ENCODE measurements around the gene RANBP3.
"Not testable (repeated sequence)": the region's sequence is repeated elsewhere in the genome, so short reads cannot be mapped to it uniquely, and the experiment has no call there.

The RANBP3 gene

DNA sequence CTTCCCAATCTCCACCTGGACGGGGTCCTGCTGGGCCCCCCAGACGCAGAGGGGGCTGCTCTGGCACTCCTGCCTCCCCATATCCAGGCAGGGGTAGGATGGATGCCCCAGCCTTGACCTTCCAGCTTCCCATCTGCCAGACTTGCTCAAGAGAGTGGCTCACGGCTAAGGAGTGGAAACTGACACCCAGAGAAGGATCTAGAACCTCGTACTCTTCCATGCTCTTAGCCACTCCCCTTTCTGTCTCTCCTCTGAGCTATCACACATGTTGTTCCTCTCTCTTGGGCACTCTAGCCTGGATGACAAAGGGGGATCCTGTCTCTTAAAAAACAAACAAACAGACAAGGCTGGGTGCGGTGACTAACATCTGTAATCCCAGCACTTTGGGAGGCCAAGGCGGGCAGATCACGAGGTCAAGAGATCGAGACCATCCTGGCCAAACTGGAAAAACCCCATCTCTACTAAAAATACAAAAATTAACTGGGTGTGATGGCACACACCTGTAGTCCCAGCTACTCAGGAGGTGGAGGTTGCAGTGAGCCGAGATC lies 95.4 kb downstream of the RANBP3 start:
- no peak for DNase-seq (ENCODE audit: low read depth)

DNA sequence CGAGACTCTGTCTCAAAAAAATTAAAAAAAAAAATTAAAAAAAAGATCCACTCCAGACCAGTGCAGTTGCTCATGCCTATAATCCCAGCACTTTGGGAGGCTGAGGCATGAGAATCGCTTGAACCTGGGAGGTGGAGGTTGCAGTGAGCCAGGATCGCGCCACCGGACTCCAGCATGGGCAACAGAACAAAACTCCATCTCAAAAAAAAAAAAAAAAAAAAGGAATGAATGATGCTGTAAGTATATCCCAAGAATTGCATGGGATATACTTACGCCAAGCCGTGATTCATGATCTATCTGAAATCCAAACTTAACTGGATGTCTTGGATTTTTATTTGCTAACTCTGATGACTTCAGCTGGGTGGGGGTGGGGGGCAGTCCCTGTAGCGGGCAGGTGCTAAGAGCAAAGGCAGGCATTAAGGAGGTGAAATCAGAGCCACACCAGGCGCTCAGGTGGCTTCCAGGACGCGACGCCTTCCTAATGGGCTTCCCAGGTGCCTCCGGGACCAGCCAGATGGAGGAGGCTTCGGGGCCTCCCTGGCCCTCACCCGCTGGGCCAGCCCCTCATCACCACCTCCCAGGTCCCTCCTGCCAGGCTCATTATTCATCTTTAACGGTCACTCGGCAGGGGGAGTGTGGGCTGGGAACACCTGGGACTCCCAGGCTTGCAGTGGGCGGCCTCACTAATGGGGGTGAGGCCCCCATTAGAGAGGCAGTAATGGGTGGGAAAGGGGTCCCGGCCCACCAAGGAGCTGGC lies 96.2 kb downstream of the RANBP3 start:
- DNase-seq (ENCODE audit: low read depth) = no peak

DNA sequence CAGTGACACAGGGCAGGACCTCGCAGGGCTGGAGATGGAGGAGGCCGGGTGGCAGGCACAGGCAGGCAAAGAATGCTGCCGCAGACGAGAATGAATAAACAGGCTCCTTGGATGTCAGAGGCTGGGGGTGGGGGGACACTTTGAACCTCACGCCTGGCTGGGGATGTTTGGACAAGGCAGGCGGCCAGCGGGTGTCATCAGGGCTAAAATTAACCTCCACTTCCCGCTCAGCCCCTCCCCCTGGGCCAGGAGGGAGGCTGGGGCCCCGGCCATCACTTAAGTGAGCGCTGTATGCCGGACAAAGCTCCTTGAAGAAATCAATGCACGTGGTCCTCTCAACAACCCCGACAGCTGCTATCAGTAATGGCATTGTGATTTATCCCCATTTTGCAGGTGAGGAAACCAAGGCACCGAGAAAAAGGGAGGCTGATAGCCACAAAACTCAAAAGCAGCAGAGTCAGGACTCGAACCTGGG lies 97.3 kb downstream of the RANBP3 start:
- no peak for DNase-seq (ENCODE audit: low read depth)

DNA sequence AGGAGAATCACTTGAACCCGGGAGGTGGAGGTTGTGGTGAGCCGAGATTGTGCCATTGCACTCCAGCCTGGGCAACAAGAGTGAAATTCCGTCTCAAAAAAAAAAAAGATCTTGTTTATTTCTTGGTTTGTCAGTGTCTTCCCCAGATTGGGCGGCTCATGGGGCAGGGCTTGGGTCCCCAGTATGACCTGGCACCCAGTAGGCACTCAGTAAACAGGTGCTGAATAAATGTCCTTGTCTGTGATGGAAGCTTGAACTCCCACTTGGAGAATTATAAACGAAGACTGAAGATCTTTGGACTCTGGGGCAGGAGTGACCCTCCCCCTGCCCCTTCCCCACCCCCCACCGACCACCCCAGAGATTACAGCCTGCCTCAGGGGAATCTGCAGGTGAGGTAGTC lies 97.7 kb downstream of the RANBP3 start:
- DNase-seq (ENCODE audit: low read depth) = no peak

DNA sequence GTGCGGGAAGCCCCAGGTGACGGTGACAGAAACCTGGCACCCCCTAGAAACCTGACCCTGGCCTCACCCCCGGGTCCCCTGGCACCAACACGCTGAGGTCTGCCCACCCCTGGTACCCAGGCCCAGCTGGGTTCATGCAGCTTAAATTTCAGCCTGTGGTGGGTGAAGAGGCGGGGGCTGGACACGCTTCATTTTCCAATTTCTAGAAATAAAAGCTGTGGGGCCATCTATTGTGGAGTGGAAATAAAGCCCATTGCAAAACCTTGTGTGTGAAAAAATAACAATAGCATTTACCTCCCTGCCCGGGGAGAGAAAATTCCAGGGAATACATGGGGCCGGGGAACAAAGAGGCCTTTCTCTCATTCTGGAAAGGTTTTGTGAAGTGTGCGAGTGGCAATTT lies 100.1 kb downstream of the RANBP3 start:
- DNase-seq (ENCODE audit: low read depth) = no peak

DNA sequence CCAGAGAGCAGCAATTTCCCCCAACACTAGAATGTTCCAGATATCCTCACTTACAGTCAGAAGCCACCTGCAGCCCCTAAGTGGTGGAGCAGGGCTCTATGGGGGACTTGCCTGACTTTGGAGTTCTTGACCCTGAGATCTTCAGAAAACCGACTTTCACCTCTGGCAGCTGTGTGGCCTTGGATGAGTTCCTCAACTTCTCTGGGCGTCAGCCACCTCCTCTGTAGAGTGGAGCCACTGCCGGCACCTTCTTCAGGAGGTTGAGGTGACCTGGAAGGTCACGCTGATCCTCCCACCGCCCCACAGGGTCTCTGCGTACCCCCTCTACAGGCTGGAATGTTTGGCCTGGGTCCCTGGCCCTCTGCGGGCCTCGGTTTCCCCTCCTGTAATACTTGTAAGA lies 100.5 kb downstream of the RANBP3 start:
- DNase-seq (ENCODE audit: low read depth) = no peak

DNA sequence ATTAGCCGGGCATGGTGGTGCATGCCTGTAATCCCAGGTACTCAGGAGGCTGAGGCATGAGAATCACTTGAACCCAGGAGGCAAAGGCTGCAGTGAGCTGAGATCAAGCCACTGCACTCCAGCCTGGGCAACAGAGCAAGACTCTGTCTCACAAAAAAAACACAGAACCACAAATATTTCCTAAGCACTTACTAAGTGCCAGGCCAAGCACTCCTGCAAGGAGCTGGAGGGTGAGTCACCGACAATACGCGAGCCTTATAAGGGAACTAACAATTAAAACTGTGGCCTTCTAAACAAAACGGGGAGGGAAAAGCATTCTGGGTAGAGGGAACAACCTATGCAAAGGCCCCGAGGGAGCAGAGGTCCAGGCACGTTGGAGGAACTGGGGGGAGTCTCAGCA lies 103.4 kb downstream of the RANBP3 start:
- not testable (repeated sequence) for DNase-seq (ENCODE audit: low read depth)

DNA sequence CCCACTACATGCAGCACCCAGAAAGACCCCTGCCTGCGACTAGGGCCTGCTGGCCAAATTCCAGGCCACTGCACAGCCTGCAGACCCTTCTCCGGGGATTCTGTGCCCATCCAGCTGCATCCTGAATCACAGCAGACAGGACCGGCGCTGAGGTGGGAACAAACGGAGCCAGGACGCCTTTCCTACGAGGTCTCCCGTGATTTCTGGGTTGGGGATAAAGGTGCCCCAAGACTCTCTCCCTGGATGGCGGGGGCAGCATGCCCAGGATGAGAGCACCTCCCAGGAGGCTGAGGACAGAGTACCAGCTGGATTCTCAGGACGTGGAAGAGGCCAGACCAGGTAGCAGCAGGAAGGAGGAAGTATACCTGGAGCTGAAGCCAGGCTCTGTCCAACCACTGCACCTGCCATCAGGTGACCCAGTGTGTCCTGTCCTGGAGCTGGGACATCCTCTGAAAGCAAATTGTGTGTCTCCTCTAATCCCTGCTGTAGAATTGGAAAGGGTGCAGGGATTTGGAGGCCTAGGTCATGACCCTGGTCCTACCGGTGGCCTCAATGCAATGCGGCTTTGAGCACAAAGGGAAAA lies 104.2 kb downstream of the RANBP3 start:
- no peak for DNase-seq (ENCODE audit: low read depth)

DNA sequence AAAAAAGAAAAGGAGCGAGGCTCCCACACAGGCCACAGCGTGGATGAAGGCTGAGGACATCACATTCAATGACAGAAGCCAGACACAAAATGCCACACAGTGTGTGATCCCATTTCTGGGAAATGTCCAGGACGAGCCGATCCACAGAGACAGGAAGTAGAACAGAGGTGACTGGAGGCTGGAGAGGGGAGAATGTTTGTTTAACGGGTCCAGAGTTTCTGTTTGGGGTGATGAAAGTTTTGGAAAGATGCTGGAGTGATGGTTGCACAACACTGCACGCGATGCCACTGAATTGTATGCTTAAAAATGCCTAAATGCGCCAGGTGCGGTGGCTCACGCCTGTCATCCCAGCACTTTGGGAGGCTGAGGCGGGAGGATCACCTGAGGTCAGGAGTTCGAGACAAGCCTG lies 107.0 kb downstream of the RANBP3 start:
- no peak for DNase-seq (ENCODE audit: low read depth)

DNA sequence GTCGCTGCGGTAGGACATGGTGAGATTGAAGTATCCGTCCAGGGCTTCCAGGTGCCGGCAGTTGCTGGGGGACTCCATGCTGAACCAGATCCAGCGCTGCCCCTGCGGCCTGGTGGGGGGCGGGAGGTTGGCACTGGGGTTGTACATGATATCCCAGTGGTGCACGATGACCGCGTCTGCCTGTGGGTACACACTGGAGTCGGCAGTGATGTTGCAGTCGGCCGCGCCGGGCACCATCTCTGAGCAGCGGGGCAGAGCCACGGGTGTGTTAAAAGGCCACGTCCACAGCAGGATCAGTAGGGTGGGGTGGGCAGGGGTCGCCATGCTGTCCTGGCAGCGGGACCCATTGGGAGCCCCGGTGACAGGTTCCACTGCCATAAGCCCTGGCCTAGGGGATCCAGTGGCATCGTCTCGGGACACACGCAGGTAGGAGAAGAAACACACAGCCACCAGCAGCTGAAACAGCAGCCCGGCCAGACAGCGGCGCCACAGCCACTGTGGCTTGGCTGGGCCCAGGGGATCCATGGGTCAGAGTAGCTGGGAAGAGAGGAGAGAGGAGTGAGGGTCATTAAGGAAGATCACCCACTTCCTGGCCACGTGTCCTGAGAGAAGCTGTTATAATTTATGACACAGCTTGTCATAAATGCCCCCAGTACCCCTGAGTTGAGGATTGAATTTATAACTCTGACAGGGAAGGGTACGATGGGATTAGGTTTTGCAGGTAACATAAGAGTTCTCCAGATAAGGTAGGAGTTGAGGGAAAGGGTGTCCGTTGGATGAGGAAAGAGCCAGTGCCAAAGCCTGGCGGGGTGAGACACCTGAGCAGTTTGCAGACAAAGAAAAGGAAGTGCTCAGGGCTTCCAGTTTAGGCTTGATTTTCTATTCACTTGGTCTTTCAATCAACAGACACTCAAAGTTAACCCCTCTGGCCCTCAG lies 110.5 kb downstream of the RANBP3 start:
- DNase-seq (ENCODE audit: low read depth) = no peak

Data from T-helper 22 cell (primary cell).